Putamen (tissue), 1 donor: ENCODE data around the gene GABRG3.

Experiments used
- DNase-seq: peaks from one replicate; pipeline ENCODE4 v3.0.0-alpha.2; 2016; ENCODE audit warnings: low spot score

GABRG3 gene

GRCh38 chr15:27506752-27507151 lies 535.8 kb downstream of the GABRG3 start:
- DNase-seq: no peak

GRCh38 chr15:27509014-27509413 lies 538.0 kb downstream of the GABRG3 start:
- DNase-seq: no peak

- no peak for DNase-seq
Observed at GRCh38 chr15:27512281-27513001, 541.5 kb downstream of the GABRG3 start.

GRCh38 chr15:27514526-27514925 lies 543.5 kb downstream of the GABRG3 start:
- no peak for DNase-seq

GRCh38 chr15:27527490-27528067 lies 556.6 kb downstream of the GABRG3 start:
- no peak for DNase-seq

GRCh38 chr15:27529399-27529798 lies 558.4 kb downstream of the GABRG3 start:
- no peak for DNase-seq

GRCh38 chr15:27530994-27531393 lies 560.0 kb downstream of the GABRG3 start:
- no peak for DNase-seq

- DNase-seq: no peak
Observed at GRCh38 chr15:27532358-27532757, 561.4 kb downstream of the GABRG3 start.

GRCh38 chr15:27535445-27536129 lies 564.6 kb downstream of the GABRG3 start:
- DNase-seq: no peak

- no peak for DNase-seq
Observed at GRCh38 chr15:27538325-27538724, 567.3 kb downstream of the GABRG3 start.

- no peak for DNase-seq
Observed at GRCh38 chr15:27541581-27541980, 570.6 kb downstream of the GABRG3 start.

- DNase-seq: no peak
Observed at GRCh38 chr15:27545494-27546255, 574.7 kb downstream of the GABRG3 start.

GRCh38 chr15:27549746-27550145 lies 578.8 kb downstream of the GABRG3 start:
- no peak for DNase-seq

- DNase-seq: no peak
Observed at GRCh38 chr15:27550635-27551034, 579.7 kb downstream of the GABRG3 start.

GRCh38 chr15:27561816-27562215 lies 590.8 kb downstream of the GABRG3 start:
- no peak for DNase-seq

GRCh38 chr15:27563765-27564370 lies 592.9 kb downstream of the GABRG3 start:
- DNase-seq: no peak

- DNase-seq: no peak
Observed at GRCh38 chr15:27564656-27565055, 593.7 kb downstream of the GABRG3 start.

- DNase-seq: no peak
Observed at GRCh38 chr15:27570746-27571145, 599.8 kb downstream of the GABRG3 start.

GRCh38 chr15:27573805-27574485 lies 603.0 kb downstream of the GABRG3 start:
- no peak for DNase-seq

- no peak for DNase-seq
Observed at GRCh38 chr15:27574541-27575054, 603.6 kb downstream of the GABRG3 start.

- no peak for DNase-seq
Observed at GRCh38 chr15:27575521-27575920, 604.5 kb downstream of the GABRG3 start.
